IPS DF 6.9 (cell line): ENCODE data around the gene STARD10.
"Not testable (repeated sequence)": the region's sequence is repeated elsewhere in the genome, so short reads cannot be mapped to it uniquely, and the experiment has no call there.

Source experiments
- DNase-seq: peaks from one replicate; pipeline ENCODE4 v3.0.0-alpha.2; 2013; ENCODE audit warnings: low read depth, low spot score
- H3K27ac ChIP-seq: one replicate; pipeline ENCODE4 v1.5.1; 2013; ENCODE audit warnings: low read length, control low read depth
- H3K27me3 ChIP-seq: 2 replicates; pipeline ENCODE4 v1.6.1; 2013; ENCODE audit warnings: mild to moderate bottlenecking, low read length; ENCODE audit not compliant: control insufficient read depth, insufficient read depth
- H3K36me3 ChIP-seq: 2 replicates; pipeline ENCODE4 v1.6.1; 2013; ENCODE audit warnings: low read length; ENCODE audit not compliant: control insufficient read depth, insufficient read depth
- H3K4me1 ChIP-seq: 2 replicates; pipeline ENCODE4 v1.6.1; 2013; ENCODE audit warnings: low read length; ENCODE audit not compliant: control insufficient read depth, insufficient read depth
- H3K4me3 ChIP-seq: 2 replicates; pipeline ENCODE4 v1.5.1; 2013; ENCODE audit warnings: mild to moderate bottlenecking, low read length
- H3K9me3 ChIP-seq: 2 replicates; pipeline ENCODE4 v1.6.1; 2013; ENCODE audit warnings: low read length, inconsistent platforms; ENCODE audit not compliant: control insufficient read depth, insufficient read depth
- WGBS: extraction: QIAGEN DNeasy Blood & Tissue Kit; methylation state at CpG from one replicate; pipeline ENCODE4 v1.1.7; 2013; ENCODE audit warnings: mixed read lengths, missing lambda C conversion rate; ENCODE audit not compliant: insufficient read length, insufficient coverage; 5-methylcytosine and 5-hydroxymethylcytosine counted together

STARD10 gene

GRCh38 chr11:72807792-72808191 is 13.9 kb upstream of the STARD10 start:
- no peaks in the 10 kb centered on the region for H3K36me3 ChIP-seq
- H3K4me3 ChIP-seq: no peak overlapping the region
- no peaks in the 10 kb centered on the region for H3K9me3 ChIP-seq
- no peak for DNase-seq
- WGBS: no CpG with 5 or more reads among the region's 2 CpGs
- H3K27ac ChIP-seq: no peak overlapping the region
- no peaks in the 10 kb centered on the region for H3K27me3 ChIP-seq
- H3K4me1 ChIP-seq: peaks cover 2% of the 10 kb centered on the region; the same call in 1 of the 2 replicates

GRCh38 chr11:72807021-72807693 is 13.3 kb upstream of the STARD10 start:
- WGBS: no CpG with 5 or more reads among the region's 5 CpGs
- H3K4me3 ChIP-seq: no peak overlapping the region
- no peak overlapping the region for H3K27ac ChIP-seq
- no peaks in the 10 kb centered on the region for H3K36me3 ChIP-seq
- no peaks in the 10 kb centered on the region for H3K9me3 ChIP-seq
- no peaks in the 10 kb centered on the region for H3K4me1 ChIP-seq
- no peaks in the 10 kb centered on the region for H3K27me3 ChIP-seq
- DNase-seq: no peak

DNA sequence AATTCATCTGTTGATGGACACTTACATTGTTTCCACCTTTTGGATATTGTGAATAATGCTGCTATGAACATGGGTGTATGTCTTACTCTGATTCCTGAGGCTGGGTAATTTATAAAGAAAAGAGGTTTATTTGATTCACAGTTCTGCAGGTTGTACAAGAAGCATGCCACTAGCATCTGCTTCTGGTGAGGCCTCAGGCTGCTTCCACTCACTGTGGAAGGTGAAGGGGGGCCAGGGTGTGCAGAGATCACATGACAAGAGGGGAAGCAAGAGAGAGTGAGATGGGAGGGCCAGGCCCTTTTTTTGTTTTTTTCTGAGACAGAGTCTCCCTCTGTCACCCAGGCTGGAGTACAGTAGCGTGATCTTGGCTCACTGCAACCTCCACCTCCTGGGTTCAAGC is 12.5 kb upstream of the STARD10 start:
- not testable (repeated sequence) for H3K36me3 ChIP-seq, H3K27me3 ChIP-seq, H3K4me1 ChIP-seq, H3K27ac ChIP-seq, DNase-seq, H3K9me3 ChIP-seq, H3K4me3 ChIP-seq
- no CpG with 5 or more reads among the region's 1 CpG for WGBS

DNA sequence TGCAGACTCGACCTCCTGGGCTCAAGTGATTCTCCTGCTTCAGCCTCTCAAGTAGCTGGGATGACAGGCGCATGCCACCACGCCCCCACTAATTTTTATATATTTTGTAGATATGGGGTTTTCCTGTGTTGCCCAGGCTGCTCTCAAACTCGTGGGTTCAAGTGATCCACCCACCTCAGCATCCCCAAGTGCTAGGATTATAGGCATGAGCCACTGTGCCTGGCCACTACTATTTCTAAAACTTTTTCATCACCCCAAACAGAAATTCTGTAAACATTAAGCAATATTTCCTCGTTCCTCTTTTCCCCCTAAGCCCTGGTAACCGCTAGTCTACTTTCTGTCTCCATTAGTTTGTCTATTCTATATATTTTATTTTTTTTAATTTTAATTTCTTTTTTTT is 11.4 kb upstream of the STARD10 start:
- H3K27me3 ChIP-seq: no peaks in the 10 kb centered on the region
- DNase-seq: no peak
- no peaks in the 10 kb centered on the region for H3K4me1 ChIP-seq
- H3K27ac ChIP-seq: no peak overlapping the region
- H3K4me3 ChIP-seq: no peak overlapping the region
- H3K36me3 ChIP-seq: no peaks in the 10 kb centered on the region
- whole genome bisulfite sequencing: no CpG with 5 or more reads among the region's 6 CpGs
- H3K9me3 ChIP-seq: no peaks in the 10 kb centered on the region

GRCh38 chr11:72802822-72803221 is 9.0 kb upstream of the STARD10 start:
- no peak for DNase-seq
- Histone ChIP-seq H3K27me3 (no peaks in the 10 kb centered on the region), H3K9me3 (no peaks in the 10 kb centered on the region), H3K27ac (no peak overlapping the region), H3K36me3 (no peaks in the 10 kb centered on the region), H3K4me1 (peaks cover 2% of the 10 kb centered on the region; the same call in 1 of the 2 replicates), H3K4me3 (no peak overlapping the region)
- no CpG with 5 or more reads among the region's 6 CpGs for WGBS

GRCh38 chr11:72799441-72799840 is 5.6 kb upstream of the STARD10 start:
- no peak overlapping the region for H3K27ac ChIP-seq
- H3K9me3 ChIP-seq: no peaks in the 10 kb centered on the region
- WGBS: no CpG with 5 or more reads among the region's 4 CpGs
- H3K36me3 ChIP-seq: no peaks in the 10 kb centered on the region
- DNase-seq: no peak
- no peaks in the 10 kb centered on the region for H3K27me3 ChIP-seq
- no peak overlapping the region for H3K4me3 ChIP-seq
- peaks cover 2% of the 10 kb centered on the region; the same call in 1 of the 2 replicates for H3K4me1 ChIP-seq

DNA sequence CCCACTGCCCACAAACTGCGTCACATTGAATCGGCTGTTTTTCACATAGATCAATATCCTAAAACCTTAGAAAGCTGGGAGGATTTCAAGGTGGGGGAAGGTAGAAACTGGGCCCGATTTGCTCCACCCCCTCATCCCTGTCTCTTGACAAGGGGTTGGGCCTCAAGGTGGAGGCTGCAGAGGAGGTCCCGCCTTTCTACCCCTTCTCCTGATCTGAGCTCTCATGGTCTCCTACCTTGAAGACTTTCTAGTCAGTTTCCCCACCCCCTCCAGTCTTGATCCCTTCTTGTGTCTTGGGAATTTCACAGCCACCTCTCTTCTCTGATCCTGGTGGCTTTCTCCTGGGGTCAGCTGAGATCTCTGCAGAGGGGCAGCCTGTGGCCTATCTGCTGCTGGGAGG is 4.5 kb upstream of the STARD10 start:
- whole genome bisulfite sequencing: no CpG with 5 or more reads among the region's 4 CpGs
- H3K4me3 ChIP-seq: no peak overlapping the region
- H3K4me1 ChIP-seq: peaks cover 2% of the 10 kb centered on the region; the same call in 1 of the 2 replicates
- no peak overlapping the region for H3K27ac ChIP-seq
- no peaks in the 10 kb centered on the region for H3K36me3 ChIP-seq
- H3K27me3 ChIP-seq: no peaks in the 10 kb centered on the region
- H3K9me3 ChIP-seq: no peaks in the 10 kb centered on the region
- DNase-seq: no peak

DNA sequence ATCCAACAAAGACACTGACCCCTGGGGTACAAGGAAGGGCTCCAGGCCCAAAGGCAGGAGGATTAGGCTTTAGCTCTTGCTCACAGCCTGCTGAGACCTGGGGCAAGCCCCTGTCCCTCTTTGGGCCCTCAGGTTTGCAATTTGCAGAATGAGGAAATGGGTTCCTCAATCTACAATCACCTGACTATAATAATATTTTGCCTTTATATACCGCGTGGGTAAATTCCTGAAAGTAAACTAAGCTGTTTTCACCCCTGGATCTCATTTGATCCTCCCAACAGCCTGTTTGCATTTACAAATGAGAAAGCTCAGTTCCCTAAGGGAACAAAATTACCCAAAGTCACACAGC is 797 bp downstream of the STARD10 start:
- Histone ChIP-seq H3K27ac (no peak overlapping the region), H3K36me3 (no peaks in the 10 kb centered on the region), H3K4me3 (no peak overlapping the region), H3K9me3 (no peaks in the 10 kb centered on the region), H3K27me3 (no peaks in the 10 kb centered on the region), H3K4me1 (no peaks in the 10 kb centered on the region)
- no CpG with 5 or more reads among the region's 2 CpGs for WGBS
- no peak for DNase-seq

DNA sequence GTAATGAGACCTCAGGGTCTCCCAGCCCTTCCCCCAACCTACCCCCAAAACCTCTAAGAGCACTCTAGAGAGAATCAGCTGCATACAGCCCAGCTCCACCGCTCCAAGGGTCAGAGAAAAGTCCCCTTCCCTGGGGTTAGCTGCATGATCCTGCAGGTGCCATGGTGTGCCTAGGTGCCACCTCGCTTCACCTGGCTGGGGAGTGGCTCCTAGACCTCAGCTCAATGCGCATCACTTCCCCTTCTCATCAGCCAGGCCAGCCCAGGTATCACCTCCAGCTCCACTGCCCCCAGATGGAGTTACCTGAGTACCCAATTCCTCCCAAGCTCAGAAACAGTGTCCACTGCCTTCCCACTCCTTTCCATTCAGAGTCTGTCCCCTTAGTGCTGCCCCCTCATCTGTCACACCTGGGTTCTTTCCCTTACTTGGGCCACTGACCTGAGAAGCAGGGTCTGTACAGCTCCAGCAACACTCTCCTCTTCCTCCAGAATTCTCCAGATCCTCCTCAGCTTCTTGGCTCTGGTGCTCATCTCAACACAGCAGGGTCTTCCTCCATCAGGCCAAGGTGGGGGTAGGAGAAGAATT is 1.3 kb downstream of the STARD10 start:
- H3K4me1 ChIP-seq: no peaks in the 10 kb centered on the region
- no peaks in the 10 kb centered on the region for H3K9me3 ChIP-seq
- H3K4me3 ChIP-seq: no peak overlapping the region
- H3K36me3 ChIP-seq: no peaks in the 10 kb centered on the region
- no peak overlapping the region for H3K27ac ChIP-seq
- H3K27me3 ChIP-seq: no peaks in the 10 kb centered on the region
- no CpG with 5 or more reads among the region's 3 CpGs for WGBS
- no peak for DNase-seq

DNA sequence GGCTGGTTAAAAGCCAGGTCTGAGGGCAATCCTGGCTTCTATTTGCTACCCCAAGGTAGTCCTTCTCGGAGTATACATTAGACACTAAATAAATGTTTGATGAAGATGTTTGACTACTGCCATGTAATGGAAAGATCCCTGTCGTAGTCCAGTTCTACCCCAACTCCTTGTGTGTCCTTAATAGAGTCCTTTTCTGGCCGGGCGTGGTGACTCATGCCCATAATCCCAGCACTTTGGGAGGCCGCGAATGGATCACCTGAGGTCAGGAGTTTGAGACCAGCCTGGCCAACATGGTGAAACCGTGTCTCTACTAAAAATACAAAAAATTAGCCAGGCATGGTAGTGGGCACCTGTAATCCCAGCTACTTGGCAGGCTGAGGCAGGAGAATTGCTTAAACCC is 2.6 kb downstream of the STARD10 start:
- not testable (repeated sequence) for DNase-seq, H3K27ac ChIP-seq, H3K4me1 ChIP-seq, H3K36me3 ChIP-seq, H3K9me3 ChIP-seq, H3K4me3 ChIP-seq, H3K27me3 ChIP-seq
- no CpG with 5 or more reads among the region's 7 CpGs for WGBS
